Activated naive CD8-positive, alpha-beta T cell treated with anti-CD3 and anti-CD28 coated beads for 36 hours (primary cell): ENCODE measurements around the gene TRPV5. TPM values are rescaled to one million over a fixed set of nuclear protein-coding genes. Genes with fewer than 3 reads are reported as not detected.
"Not testable (repeated sequence)": the region's sequence is repeated elsewhere in the genome, so short reads cannot be mapped to it uniquely, and the experiment has no call there.

Experiments
- DNase-seq: peaks from one replicate; pipeline ENCODE4 v3.0.0; 2021
- H3K27ac Mint-ChIP-seq: one replicate; pipeline ENCODE4 v1.8.0; 2022; ENCODE audit warnings: mild to moderate bottlenecking, moderate library complexity, mixed read lengths
- H3K27me3 Mint-ChIP-seq: one replicate; pipeline ENCODE4 v1.8.0; 2022; ENCODE audit warnings: mild to moderate bottlenecking, mixed read lengths
- H3K36me3 Mint-ChIP-seq: one replicate; pipeline ENCODE4 v1.8.0; 2021; ENCODE audit warnings: mild to moderate bottlenecking, mixed read lengths
- H3K4me1 Mint-ChIP-seq: one replicate; pipeline ENCODE4 v1.8.0; 2021; ENCODE audit warnings: mixed read lengths
- H3K4me3 Mint-ChIP-seq: one replicate; pipeline ENCODE4 v1.8.0; 2022; ENCODE audit warnings: mild to moderate bottlenecking, moderate library complexity, mixed read lengths
- H3K9me3 Mint-ChIP-seq: one replicate; pipeline ENCODE4 v1.8.0; 2022; ENCODE audit warnings: mixed read lengths
- total RNA-seq, 2 experiments: library from RNA; stranded (reverse); gene quantifications; one replicate each; pipeline ENCODE4 v1.2.3, GENCODE V29; 2021

Gene TRPV5
- total RNA-seq, result not detected

DNA sequence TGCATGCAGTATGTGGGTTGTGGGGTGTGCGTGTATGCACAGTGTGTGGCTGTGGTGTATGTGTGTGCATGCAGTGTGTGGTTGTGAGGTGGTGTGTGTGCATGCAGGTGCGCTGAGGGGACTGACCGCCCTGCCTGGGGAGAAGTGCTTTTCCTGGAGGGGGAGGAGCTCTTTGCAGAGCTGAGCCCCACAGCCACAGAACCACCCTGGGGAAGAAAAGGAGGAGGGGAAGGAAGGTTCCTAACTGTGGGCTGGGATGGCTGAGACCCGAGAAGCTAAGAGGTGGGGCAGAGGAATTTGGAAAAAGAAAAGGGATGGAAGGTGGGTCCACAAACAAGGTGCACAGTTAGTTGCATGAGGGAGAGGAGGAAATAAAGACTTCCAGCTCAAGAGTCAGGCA lies at the start of gene TRPV5:
TRPV5 (minus strand) TSS at position 123 of the 400 bp plus-strand sequence. CDS start 287 bp downstream, outside the sequence.
- Mint-ChIP-seq H3K4me3 (no peak within 1 kb of the TSS), H3K27ac (no peak within 1 kb of the TSS), H3K9me3 (no peaks in the 10 kb centered on the region), H3K27me3 (no peaks in the 10 kb centered on the region), H3K4me1 (no peaks in the 10 kb centered on the region), H3K36me3 (no peaks in the 10 kb centered on the region)
- DNase-seq, result no peak

DNA sequence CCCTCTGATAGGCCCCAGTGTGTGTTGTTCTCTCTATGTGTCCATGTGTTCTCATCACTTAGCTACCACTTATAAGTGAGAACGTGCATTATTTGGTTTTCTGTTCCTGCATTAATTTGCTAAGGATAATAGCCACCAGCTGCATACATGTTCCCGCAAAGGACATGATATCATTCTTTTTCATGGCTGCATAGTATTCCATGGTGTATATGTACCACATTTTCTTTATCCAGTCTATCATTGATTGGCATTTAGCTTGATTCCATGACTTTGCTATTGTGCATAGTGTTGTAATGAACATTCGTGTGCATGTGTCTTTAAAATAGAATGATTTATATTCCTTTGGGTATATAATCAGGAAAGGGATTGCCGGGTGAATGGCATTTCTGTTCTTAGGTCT lies 44.9 kb upstream of the TRPV5 start:
- not testable (repeated sequence) for H3K4me3 Mint-ChIP-seq, H3K36me3 Mint-ChIP-seq, DNase-seq, H3K27ac Mint-ChIP-seq, H3K4me1 Mint-ChIP-seq
- Mint-ChIP-seq H3K9me3 (peaks cover 15% of the 10 kb centered on the region), H3K27me3 (peaks cover 14% of the 10 kb centered on the region)

DNA sequence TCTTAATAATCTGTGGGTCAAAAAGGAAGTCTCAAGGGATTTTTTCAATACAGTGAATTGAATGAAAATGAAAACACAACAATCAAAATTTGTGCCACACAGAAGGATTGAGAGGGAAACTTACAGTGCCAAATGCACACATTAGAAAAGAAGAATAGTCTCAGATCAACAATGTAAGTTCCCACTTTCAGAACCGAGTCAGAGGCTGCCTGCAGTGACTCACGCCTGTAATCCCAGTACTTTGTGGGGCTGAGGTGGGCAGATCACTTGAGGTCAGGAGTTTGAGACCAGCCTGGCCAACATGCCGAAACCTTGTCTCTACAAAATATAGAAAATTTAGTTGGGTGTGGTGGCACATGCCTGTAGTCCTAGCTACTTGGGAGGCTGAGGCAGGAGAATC lies 41.1 kb upstream of the TRPV5 start:
- no peaks in the 10 kb centered on the region for H3K36me3 Mint-ChIP-seq
- H3K4me1 Mint-ChIP-seq, result no peaks in the 10 kb centered on the region
- no peak overlapping the region for H3K27ac Mint-ChIP-seq
- peaks cover 8% of the 10 kb centered on the region for H3K9me3 Mint-ChIP-seq
- H3K27me3 Mint-ChIP-seq, result peaks cover 11% of the 10 kb centered on the region
- no peak overlapping the region for H3K4me3 Mint-ChIP-seq
- DNase-seq, result no peak

DNA sequence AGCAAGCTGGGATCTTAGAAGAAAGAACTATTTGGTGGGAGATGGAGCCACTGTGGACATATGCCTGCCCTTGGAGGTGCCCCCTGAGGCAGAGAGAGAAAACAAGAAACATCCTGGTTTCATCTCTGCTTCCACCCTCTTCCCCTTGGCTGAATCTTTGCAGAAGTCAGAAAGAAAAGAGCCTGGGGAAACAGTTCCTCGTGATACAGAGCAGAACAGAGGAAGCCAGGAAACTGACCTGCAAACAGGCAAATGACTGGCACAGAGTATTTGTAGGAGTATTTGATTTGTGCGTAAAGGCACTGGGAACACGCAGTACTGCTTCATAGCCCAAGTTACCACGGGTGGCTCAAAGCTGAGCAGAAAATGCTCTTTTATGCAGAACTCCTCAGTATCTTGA lies 35.6 kb upstream of the TRPV5 start:
- H3K27ac Mint-ChIP-seq, result no peak overlapping the region
- no peak for DNase-seq
- no peaks in the 10 kb centered on the region for H3K9me3 Mint-ChIP-seq
- no peak overlapping the region for H3K4me3 Mint-ChIP-seq
- peaks cover 20% of the 10 kb centered on the region for H3K27me3 Mint-ChIP-seq
- no peaks in the 10 kb centered on the region for H3K36me3 Mint-ChIP-seq
- H3K4me1 Mint-ChIP-seq, result no peaks in the 10 kb centered on the region

DNA sequence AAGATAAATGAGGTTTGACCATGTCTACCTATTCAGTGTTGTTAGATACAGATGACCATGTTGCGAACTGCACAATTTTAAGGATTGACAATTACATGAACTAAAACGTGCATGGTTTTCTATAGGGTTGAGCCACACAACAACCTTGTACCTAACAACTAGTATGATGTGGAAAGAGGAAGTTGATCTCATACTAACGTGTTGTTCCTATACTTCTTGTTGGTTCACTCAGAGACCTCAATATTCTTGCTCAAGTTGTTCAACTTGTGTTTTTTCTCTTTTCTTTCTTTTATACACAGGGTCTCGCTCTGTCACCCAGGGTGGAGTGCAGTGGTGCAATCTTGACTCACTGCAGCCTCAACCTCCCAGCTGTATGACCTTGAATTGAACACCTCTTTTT lies 34.7 kb upstream of the TRPV5 start:
- Mint-ChIP-seq H3K27me3 (peaks cover 20% of the 10 kb centered on the region), H3K4me3 (no peak overlapping the region), H3K4me1 (no peaks in the 10 kb centered on the region), H3K36me3 (no peaks in the 10 kb centered on the region), H3K27ac (no peak overlapping the region), H3K9me3 (no peaks in the 10 kb centered on the region)
- DNase-seq, result no peak

DNA sequence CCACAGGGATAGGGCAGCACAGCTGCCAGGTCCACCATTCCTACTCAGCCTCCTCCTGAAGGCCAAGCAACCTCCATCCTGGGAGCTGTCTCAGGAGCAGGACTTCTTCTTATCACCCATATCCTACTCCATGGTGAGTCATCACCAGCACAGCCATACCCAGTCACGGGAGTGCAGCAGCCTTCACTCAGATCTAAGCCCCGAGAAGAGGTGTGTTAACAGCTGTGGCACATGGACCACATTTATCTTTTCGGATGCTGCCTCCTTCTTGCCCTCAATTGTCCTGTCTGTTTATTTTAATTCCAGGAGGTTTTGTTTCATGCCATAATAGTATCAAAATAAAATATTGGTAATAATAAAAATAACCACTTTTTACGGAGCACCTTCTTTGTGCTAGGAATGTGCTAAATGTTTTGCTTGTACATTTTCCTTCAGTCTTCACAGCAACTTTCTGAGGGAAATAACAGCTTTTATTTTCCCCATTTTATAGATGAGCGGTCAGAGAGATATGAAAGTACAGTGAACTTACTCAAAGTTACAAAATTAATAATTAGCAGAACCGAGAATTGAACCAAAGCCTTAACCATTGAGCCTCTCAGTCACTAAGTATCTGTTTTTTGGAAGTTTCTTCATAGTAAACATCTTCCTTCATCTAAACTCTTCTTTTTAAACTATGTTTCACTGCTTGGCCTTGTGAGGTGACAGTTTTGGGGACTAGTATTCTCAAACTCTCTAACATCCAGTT lies 31.1 kb upstream of the TRPV5 start:
- no peak for DNase-seq
- H3K4me1 Mint-ChIP-seq, result no peaks in the 10 kb centered on the region
- no peak overlapping the region for H3K4me3 Mint-ChIP-seq
- peaks cover 9% of the 10 kb centered on the region for H3K27me3 Mint-ChIP-seq
- no peaks in the 10 kb centered on the region for H3K9me3 Mint-ChIP-seq
- H3K36me3 Mint-ChIP-seq, result no peaks in the 10 kb centered on the region
- no peak overlapping the region for H3K27ac Mint-ChIP-seq

DNA sequence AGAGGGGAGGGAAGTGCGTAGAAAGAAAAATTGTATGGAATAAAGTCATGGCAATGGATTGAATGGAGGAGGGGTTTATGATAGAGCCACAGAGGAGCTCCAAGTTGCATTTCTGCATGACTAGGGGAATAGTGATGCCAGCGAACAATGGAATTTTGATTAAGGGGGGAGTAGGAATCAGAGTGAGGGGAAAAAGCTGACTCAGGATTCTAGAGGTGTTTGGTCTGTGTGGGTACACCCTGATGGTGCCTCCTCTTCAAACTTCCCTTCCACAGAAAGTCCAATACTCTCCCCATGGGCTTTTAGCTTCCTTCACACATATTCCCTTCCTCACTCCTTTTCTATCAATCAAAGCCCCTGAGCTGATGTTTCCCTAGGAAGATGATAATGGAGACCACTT lies 30.4 kb upstream of the TRPV5 start:
- H3K27me3 Mint-ChIP-seq, result peaks cover 7% of the 10 kb centered on the region
- no peaks in the 10 kb centered on the region for H3K9me3 Mint-ChIP-seq
- no peak for DNase-seq
- no peak overlapping the region for H3K4me3 Mint-ChIP-seq
- no peaks in the 10 kb centered on the region for H3K36me3 Mint-ChIP-seq
- H3K27ac Mint-ChIP-seq, result no peak overlapping the region
- no peaks in the 10 kb centered on the region for H3K4me1 Mint-ChIP-seq

DNA sequence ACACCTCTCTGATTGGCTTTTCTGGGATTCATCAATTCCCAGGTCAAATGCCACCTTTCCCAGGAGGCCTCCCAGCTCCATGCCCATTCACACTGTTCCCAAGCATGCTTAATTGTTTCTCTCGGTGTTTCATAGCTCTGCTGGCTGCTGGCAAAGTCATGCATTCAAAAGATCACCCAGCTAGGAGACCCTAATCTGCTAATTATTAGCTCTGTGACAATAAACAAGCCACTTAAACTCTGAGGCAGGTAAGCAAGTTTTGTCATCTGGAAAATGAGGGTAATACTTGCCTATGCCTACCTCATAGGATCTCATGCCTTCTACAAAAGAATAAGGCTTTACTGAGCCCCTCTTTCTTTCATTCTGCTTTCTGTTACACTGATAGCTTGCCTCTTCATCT lies 29.4 kb upstream of the TRPV5 start:
- no peaks in the 10 kb centered on the region for H3K9me3 Mint-ChIP-seq
- no peak overlapping the region for H3K4me3 Mint-ChIP-seq
- H3K36me3 Mint-ChIP-seq, result no peaks in the 10 kb centered on the region
- no peak for DNase-seq
- no peaks in the 10 kb centered on the region for H3K27me3 Mint-ChIP-seq
- no peak overlapping the region for H3K27ac Mint-ChIP-seq
- no peaks in the 10 kb centered on the region for H3K4me1 Mint-ChIP-seq

DNA sequence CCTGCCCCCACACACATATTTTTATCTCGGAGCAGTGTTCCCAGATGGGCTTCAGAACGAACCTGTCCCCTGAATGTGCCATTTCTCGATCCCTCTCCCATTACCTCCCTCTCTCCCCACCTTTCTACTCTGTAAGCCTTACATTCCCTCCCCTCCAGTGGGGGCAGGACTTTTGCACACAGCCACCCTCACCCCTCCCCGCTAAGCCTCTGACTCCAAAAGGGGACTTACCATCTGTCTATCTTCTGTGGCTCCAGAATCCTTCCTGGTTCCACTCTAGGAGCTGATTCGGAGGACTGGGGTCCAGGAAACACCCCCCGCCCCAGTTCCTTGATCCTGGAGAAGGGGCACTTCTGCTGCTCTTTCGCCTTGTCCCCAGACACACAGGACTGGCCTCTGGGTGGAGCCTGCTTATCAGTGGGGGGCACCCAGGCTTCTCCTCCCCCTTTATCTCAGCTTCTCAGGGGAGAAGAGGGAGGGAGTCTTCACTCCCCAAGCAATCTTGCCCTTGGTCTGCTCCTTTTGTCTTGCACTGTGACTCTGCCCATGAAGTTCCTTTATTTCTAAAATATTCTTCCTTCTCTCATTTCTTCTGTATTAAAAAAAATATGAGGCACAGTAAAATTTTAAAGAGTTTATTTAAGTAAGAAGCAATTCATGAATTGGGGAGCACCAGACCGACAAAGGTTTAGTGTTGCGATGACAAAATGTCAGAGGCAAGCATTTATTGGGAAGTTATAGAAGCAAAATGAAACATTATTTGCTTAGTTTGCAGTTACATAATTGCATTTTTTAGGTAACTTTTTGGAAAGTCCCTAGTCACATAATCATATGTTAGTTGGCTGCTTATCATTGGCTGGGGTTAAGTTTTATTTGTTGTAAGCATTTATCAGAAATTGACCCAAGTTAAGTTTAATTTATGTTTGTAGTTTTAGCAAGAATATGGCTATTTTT lies 28.7 kb upstream of the TRPV5 start, which contains the start of gene KEL:
KEL (minus strand) TSS at position 391 of the 954 bp plus-strand sequence; CDS start at position 234, 157 bp downstream.
- Mint-ChIP-seq H3K4me3 (no peak within 1 kb of the TSS), H3K4me1 (no peaks in the 10 kb centered on the region), H3K36me3 (no peaks in the 10 kb centered on the region), H3K27ac (no peak within 1 kb of the TSS), H3K27me3 (no peaks in the 10 kb centered on the region), H3K9me3 (no peaks in the 10 kb centered on the region)
- no peak for DNase-seq

DNA sequence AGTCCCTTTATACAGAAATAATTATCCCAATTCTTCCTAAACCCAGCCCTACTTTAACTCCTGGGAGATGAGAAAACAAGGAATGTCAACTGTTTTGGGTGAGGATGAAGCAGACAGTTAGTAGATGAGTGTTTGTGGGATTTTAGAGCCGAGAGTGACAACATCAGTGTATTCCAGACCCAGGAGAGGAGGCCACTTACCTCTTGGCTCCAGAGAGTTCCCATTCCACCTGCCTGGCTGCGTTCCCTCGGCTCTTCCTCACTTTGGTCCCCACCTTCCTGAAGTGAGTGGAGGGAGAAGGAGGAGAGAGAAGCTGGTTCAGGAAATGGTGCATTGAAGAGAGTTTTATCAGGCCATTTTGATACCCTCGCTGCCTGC lies 28.0 kb upstream of the TRPV5 start:
- no peak overlapping the region for H3K27ac Mint-ChIP-seq
- DNase-seq, result no peak
- no peaks in the 10 kb centered on the region for H3K27me3 Mint-ChIP-seq
- peaks cover under 1% of the 10 kb centered on the region for H3K9me3 Mint-ChIP-seq
- no peaks in the 10 kb centered on the region for H3K4me1 Mint-ChIP-seq
- no peaks in the 10 kb centered on the region for H3K36me3 Mint-ChIP-seq
- H3K4me3 Mint-ChIP-seq, result no peak overlapping the region

DNA sequence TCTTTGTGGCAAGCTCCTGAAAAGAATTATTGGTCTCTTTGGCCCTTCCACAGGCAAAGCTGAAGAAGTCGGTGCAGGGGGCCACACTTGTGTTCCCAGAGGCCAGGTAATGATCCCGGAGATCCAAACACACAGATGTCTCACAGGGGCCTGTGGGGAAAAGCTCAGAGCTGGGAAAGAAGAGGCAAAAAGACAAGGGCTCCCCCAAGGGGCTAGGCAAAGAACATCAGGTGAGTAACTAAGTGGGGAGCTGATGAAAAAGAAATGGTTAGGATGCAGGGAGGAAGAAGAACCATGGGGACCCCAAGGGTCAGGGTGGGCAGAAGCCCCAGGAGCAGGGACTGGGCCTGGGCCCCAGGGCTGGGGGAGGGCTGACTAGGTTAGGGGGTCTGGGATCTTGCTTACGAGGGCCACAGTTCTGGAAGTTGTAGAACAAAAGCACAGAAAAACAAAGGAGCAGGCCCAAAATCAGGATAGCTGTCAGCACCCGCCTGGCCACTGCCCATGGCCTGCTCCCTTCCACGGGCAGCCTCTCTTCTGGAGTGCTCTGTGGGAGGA lies 27.5 kb upstream of the TRPV5 start:
- no peak overlapping the region for H3K4me3 Mint-ChIP-seq
- no peaks in the 10 kb centered on the region for H3K36me3 Mint-ChIP-seq
- peaks cover 6% of the 10 kb centered on the region for H3K9me3 Mint-ChIP-seq
- DNase-seq, result no peak
- no peaks in the 10 kb centered on the region for H3K27me3 Mint-ChIP-seq
- H3K27ac Mint-ChIP-seq, result no peak overlapping the region
- no peaks in the 10 kb centered on the region for H3K4me1 Mint-ChIP-seq

DNA sequence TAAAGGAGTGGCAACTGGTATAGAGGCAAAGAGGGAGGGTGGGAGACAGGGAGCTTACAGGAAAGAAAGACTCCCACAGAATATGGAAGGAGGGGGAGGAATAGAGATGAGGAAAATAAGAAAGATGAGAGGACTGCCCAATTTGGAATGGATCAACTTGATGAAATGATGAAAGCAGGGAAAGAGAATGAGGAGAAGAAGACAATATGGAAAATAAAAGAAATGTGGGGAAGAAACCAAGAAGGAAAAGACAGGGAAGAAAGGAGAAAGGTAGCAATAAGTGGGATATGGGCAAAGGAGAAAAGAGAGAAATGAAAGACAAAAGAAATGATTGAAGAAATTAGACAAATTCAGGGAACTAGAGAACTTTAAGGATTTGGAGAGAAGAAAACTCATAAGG lies 25.7 kb upstream of the TRPV5 start:
- no peaks in the 10 kb centered on the region for H3K27me3 Mint-ChIP-seq
- no peaks in the 10 kb centered on the region for H3K4me1 Mint-ChIP-seq
- H3K4me3 Mint-ChIP-seq, result no peak overlapping the region
- H3K27ac Mint-ChIP-seq, result no peak overlapping the region
- peaks cover 17% of the 10 kb centered on the region for H3K9me3 Mint-ChIP-seq
- H3K36me3 Mint-ChIP-seq, result peaks cover 2% of the 10 kb centered on the region
- DNase-seq, result no peak

DNA sequence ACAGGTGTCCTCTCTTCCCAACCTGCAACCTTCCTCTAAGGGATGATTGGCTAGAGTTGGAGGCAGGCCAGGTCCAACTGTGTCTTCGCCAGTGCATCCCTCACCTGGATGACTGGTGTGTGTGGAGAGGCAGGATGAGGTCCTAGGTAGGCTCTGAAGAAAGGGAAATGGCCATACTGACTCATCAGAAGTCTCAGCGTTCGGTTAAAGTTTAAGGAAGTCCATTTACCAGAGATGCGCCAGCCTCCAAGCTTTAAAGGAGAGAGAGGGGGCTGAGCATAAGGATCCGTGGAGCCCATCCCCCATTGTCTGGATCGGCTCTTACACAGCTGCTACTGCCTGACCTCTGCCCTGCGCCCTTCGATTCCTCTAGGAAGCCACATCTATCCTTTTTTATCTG lies 24.2 kb upstream of the TRPV5 start:
- Mint-ChIP-seq H3K4me1 (no peaks in the 10 kb centered on the region), H3K36me3 (peaks cover 5% of the 10 kb centered on the region), H3K27ac (no peak overlapping the region), H3K4me3 (no peak overlapping the region), H3K9me3 (peaks cover 17% of the 10 kb centered on the region), H3K27me3 (no peaks in the 10 kb centered on the region)
- DNase-seq, result no peak

DNA sequence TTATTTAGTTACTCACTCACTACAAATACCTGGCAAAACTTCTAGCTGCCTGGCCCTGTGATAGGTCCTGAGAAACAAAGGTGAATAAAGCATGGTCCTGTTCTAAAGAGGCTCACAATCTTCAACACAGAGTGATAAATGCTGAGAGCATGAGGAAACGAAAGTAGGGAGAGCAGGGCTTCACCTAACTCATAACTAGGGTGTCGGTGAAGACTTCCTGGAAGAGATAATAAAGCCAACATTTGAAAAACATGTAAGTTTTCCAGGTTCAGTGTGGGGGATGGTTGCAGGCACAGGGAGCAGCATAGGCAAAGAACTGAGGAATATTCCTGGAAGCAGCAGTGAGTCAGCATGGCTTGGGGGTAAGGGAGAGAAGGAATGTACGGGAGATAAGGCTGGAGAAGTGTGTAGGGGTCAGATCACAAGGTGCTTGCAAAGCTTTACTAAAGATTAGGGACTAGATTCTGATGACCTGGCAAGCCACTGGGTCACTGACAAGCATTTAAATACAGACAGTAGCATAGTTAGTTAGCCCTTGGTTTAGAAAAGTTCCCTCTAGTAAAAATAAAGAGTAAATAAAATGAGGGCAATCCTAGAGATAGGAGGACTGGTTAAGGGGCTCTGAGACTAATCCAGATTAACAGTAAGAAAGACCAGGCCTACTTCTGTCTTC lies 23.5 kb upstream of the TRPV5 start:
- Mint-ChIP-seq H3K36me3 (peaks cover 5% of the 10 kb centered on the region), H3K27me3 (no peaks in the 10 kb centered on the region), H3K4me1 (no peaks in the 10 kb centered on the region)

More for the DNA sequence above, 23.5 kb upstream of the TRPV5 start:
- H3K4me3 Mint-ChIP-seq, result no peak overlapping the region
- H3K27ac Mint-ChIP-seq, result no peak overlapping the region
- H3K9me3 Mint-ChIP-seq, result peaks cover 17% of the 10 kb centered on the region
- DNase-seq, result no peak
